HG02571 (cell line): ENCODE data around the gene GPR176.
A peak's percentile ranks its signal among the peaks of the same experiment; 100 is the strongest.

Experiments
- ATAC-seq: cut with Tn5 transposase; IDR thresholded peaks from one replicate; pipeline ENCODE4 v1.9.1; 2021; ENCODE audit warnings: mild to moderate bottlenecking, moderate library complexity; ENCODE audit not compliant: unreplicated experiment

GPR176 gene

GRCh38 chr15:39786447-39787056 is 133.5 kb downstream of the GPR176 start:
- no peak for ATAC-seq

- ATAC-seq = no peak
Measured at GRCh38 chr15:39785841-39786240, 134.2 kb downstream of the GPR176 start.

DNA sequence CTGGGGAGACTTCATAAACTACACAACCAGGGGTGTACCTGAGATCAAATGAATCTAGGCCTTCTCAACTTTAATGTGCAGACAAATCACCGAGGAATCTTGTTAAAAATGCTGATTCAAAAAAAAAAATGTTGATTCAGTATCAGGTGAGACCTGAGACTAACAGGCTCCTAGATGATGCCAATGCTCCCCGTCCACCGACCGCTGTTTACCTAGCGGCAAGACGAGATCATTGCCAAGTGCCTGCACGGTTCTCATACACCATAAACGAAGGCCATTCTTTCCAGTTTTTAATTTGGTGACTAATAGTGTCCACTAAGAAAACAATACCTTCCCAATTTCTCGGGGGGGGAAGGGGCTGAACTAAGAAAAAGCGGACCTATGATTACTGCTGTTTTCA is 134.9 kb downstream of the GPR176 start:
- no peak for ATAC-seq

DNA sequence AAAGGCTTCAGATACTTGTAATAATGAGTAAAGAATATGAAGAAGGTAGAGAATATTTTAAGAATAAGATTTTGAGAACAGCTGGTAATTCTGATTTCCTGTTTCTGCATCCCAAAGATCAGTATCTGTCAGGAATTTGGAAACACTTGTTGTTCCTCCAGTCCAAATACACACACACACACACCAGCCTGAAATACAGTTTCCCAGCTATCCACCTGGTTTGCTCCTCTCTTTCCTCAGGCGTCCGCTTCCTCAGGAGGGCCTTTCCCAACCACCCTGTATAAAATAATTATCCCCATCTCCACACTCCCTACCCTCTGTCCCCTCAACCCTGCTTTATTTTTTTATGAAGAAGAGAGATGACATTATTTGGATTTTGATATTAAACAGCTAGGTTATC is 135.4 kb downstream of the GPR176 start:
- ATAC-seq = no peak

- ATAC-seq = no peak
Measured at GRCh38 chr15:39784125-39784524, 135.9 kb downstream of the GPR176 start.

GRCh38 chr15:39783244-39783820 is 136.7 kb downstream of the GPR176 start:
- no peak for ATAC-seq

GRCh38 chr15:39782441-39783138 is 137.5 kb downstream of the GPR176 start, which contains the start of gene FSIP1:
TSS of gene FSIP1 (minus strand) at chr15:39782841. CDS start at chr15:39776524, 6,317 bp downstream.
- ATAC-seq = peak; percentile 97

GRCh38 chr15:39781967-39782302 is 138.1 kb downstream of the GPR176 start:
- ATAC-seq = no peak

DNA sequence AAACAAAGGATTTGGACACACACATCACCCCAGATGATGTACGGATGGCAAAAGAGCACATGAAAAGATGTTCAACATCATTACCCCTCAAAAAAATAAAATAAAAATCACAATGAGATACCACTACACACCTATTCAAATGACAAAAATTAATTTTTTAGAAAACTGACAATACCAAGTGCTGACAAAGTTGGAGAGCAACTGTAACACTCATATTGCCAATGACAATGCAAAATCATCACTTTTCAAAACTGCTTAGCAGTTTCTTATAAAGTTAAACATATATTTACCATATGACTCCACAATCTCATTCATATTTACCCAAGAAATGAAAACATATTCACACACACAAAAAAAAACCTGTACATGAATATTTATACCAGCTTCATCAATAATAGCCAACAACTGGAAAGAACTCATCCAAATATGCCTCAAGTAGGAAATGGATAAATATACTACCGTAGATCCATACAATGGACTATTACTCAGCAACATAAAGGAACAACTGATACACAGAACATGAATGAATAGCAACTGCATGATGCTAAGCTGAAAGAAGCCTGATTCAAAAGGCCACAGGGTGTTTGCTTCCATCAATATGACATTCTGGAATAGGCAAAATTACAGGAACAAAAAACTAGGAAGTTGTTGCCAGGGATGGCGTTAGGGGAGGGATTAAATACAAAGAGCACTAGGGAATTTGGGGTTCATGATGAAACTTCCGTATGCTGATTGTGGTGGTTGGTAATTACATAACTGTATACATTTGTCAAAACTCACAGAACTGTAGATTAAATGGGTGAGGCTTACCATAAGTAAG is 138.7 kb downstream of the GPR176 start:
- no peak for ATAC-seq

DNA sequence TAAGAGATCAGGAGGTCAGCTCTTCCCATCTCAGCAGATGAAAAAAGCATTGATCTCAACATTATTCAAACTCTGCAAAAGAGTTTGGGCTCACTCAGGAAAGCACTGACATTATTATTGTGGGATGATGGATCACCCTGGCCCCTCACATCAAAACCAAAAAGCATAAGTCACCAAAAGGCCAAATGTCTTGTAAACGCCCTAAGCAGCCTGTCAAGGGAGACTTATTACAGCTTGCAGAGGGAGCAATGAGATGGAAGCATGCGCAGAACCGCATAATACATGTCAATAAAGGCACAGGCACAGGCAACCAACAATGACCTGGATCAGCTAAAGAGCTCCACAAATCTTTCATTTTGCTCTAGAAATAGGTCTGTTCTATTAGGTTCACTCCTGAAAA is 142.0 kb downstream of the GPR176 start:
- no peak for ATAC-seq

GRCh38 chr15:39777496-39777895 is 142.6 kb downstream of the GPR176 start:
- no peak for ATAC-seq

DNA sequence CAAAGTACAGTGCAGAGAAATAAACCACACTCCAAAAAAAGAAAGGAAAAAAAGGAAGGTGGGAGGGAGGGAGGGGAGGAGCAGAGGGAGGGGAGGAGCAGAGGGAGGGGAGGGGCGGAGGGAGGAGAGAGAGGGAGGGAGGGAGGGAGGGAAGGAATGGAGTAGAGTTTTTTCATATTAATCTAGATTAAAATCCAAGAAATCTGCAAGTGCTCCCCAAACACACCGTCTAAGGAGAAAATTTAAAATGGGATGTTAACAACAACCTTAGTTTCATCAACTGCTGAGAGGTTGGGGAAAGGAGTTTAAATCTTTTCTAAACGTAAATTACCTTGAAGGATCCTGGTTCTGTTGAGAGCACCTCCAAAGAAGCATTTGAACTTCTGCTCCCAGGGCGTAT is 144.0 kb downstream of the GPR176 start:
- no peak for ATAC-seq

DNA sequence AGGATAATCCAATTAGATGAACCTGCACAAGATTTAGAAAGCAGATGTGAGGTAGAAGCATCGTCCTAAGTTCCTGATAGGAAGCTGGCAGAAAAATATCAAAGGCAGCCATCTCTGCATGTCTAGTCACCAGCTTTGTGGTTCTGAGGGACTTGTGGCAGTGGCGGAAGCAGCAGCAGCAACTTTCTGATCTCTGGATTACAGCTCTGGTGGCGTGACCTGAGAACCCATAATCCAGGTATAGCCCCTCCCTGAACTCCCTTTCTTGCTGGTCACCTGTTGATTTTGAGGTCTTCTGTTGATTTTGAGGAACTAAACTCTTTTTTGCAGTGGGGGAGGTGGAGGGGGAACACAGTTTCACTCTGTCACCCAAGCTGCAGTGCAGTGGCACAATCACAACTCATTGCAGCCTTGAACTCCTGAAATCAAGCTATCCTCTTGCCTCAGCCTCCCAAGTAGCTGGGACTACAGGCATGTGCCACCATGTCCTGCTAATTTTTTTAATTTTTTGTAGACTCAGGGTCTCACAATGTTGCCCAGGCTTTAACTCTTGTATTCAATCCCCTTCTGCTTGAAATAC is 145.3 kb downstream of the GPR176 start:
- no peak for ATAC-seq

DNA sequence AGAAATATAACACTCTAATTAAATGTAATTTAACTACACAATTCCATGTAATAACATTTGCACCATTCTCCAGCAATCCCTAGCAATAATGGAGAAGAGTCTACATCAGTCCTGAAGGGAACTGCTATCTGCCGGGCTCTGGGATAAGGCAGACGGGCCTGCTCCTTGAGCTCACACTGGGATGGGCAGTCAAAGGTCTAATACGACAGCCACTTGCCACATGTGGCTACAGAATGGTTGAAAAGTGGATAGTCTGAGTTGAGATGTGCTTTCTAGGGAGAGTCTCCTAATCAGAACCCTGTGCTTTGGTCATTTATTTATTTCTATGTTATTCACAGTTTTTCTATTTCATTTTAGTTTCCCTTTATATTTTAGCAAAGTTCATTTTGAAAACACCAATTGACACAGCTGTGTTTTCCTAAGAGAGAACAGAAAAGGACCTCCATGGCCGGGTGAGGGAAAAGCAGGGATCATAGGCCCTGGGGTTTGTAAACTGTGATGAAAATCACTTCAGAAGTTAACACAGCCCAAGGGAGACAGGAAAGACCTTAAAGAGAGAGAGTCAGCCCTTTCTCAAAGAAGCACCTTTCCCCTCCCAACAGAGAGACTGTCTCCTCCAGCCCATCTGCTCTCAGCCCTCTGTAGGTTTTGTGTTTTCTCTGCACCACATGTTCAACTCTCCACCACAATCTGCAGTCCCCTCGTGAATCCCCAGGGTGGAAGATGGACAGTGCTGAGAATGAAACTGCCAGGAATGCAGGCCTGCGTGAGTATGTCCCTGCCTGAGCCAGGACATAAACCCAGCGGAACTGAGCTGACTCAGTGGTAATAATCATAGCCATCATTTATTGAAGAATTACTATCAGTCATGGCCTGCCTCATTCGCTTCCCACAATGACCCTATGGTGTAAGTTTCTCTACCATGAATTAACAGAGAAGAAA is 149.0 kb downstream of the GPR176 start:
- ATAC-seq = no peak

- ATAC-seq = no peak
Measured at GRCh38 chr15:39767921-39768320, 152.1 kb downstream of the GPR176 start.

DNA sequence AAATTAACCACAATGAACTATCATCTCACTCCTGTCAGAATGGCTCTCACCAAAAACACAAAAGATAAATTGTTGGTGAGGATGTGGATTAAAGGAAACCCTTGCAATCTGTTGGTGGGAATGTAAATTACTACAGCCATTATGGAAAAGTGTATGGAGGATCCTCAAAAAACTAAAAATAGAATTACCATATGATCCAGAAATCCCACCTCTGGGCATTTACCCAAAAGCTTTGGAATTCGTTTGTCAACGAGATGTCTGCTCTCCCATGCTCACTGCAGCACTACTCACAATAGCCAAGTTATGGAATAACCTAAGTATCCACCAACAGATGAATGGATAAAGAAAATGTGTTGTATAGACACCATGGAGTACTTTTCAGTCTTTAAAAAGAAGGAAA is 159.1 kb downstream of the GPR176 start:
- ATAC-seq = no peak

- no peak for ATAC-seq
Measured at GRCh38 chr15:39756806-39757522, 163.1 kb downstream of the GPR176 start.

DNA sequence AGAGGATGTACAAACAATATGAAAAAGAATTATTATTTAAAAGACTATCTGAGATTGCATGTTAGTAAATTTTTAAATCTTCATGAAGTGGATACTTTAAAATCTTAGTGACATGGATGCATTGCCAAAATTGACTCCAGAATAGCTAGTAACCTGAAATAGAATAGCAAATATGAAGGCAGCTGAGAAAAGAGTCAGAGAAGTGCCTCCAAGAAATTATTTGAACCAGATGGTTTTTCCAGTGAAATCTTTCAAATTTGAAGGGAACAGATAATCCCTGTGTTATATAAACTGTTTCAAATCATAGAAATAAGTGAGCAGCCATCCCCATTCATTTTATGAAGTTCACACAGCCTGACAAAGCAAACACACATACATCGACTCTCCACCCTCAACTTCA is 167.1 kb downstream of the GPR176 start:
- no peak for ATAC-seq

DNA sequence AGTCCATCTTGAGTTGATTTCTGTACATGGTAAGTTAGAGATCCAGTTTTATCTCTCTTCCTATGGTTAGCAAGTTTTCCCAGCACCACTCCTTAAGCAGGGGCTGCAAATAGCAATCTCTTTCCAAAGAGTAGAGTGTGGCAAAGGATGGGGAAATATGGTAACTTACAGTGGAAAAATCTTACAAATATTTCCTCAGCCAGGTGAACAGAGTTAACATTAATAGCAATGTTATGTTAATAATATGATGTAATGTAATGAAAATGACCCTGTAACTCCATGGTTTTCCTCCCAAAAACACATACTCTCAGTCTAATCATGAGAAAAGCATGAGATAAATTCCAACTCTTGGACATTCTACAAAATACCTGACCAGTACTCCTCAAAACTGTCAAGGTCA is 167.8 kb downstream of the GPR176 start:
- ATAC-seq = no peak
